Activated CD8-positive, alpha-beta memory T cell treated with anti-CD3 and anti-CD28 coated beads, Interleukin-2, amount 50 U/mL, for 24 hours (primary cell): ENCODE results near the gene ALAS2.
A peak's percentile ranks its signal among the peaks of the same experiment; 100 is the strongest.
"Not testable (repeated sequence)": the region's sequence is repeated elsewhere in the genome, so short reads cannot be mapped to it uniquely, and the experiment has no call there.

Experiments used
- DNase-seq: peaks from one replicate; pipeline ENCODE4 v3.0.0-alpha.2; 2020; ENCODE audit errors: extremely low read depth

ALAS2 gene

DNA sequence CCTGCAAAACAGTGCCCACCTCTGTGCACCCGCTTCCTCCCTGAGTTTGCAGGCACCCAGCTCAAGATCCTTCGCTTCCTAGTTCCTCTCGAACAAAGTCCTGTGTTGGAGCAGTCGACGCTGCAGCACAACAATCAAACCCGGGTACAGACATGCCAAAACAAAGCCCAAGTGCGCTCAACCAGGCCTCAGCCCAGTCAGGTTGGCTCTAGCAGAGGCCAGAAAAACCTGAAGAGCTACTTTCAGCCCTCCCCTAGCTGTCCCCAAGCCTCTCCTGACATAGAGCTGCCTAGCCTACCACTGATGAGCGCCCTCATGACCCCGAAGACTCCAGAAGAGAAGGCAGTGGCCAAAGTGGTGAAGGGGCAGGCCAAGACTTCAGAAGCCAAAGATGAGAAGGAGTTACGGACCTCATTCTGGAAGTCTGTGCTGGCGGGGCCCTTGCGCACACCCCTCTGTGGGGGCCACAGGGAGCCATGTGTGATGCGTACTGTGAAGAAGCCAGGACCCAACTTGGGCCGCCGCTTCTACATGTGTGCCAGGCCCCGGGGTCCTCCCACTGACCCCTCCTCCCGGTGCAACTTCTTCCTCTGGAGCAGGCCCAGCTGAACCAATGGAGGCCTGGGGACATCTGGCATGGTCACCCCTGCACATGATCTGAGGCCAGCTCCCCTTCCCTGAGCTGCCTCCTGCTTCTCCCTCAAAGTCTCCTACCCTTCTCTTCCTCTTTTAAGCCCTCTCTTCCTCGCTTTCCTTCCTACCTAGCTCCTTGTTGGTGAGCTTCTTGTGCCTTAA lies 23.8 kb downstream of the ALAS2 start:
- no peak for DNase-seq

DNA sequence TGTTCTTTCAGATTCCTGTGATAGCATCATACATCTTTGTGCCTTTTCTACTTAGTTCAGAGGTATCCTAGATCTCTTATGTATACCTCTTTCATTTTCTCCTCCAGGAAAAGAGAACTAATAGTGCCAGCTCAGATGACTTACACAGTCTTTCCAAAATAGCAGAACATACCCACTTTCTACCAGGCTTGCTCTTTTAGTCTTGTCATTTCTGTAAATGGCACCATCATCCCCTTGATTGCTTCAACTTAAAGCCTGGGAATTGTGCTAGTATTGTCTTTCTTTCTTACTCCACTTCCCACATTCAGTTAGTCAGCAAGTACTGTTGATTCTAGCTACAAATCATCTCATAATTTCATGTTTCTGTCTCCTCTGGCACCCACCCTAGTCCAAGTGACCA lies 25.5 kb downstream of the ALAS2 start:
- no peak for DNase-seq

DNA sequence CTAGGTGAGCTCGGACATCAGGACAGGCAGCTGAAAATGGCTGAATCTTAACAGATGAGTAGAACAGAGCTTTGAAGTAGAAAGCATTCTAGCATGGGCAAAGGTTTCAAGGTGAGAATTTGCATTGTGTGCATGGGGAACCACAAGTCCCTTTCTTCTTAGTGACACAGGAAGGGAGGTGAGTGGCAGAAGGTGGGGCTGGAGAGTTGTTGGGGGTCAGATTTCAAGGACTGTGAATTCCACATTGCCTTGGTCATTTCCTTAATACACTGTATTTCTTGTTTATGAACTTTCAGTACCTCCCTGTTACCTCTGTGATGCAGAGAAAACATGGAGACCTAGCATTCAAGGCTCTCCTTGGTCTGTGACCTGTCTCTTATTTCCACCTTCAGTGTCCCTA lies 26.5 kb downstream of the ALAS2 start:
- DNase-seq = no peak

DNA sequence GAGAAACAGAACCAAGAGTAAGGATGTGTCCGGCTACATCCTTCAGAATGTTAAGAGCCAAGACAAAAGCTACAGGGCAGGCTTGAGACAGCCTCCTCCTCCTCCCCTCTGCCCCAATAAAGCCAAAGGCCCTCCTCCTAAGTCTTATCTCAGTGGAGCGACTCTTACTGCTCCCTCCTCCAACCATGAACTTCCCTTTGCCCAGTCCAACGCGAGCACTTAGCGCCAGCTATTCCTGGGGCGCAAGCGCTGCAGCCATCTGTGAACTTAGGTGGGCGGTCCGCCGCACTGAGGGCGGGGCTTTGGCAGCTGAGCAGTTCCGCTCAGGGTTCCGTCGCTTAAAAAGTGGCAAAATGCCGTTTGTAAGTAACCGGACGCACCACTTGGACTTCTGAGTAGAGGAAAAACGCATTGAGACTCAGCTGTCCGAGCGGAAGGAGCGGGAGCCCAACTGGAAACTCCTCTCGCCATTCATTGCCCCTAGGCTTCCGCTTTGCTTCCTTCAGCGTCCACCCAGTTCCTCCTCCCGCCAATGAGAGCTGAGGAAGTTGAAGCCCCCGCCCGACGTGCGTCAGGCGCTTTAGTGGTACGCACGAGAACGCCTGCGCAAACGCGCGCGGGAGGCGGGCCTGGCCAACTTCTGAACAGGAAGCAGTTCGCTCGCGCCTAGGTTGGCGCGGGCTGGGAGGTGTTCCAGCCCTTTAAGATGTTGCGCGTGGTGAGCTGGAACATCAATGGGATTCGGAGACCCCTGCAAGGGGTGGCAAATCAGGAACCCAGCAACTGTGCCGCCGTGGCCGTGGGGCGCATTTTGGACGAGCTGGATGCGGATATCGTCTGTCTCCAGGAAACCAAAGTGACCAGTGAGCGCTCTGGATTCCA lies 30.8 kb downstream of the ALAS2 start, which contains the start of gene APEX2:
TSS of gene APEX2 (plus strand) at position 647 of the 882 bp plus-strand sequence. CDS start at position 707, 60 bp downstream.
- peak; percentile 69 for DNase-seq

DNA sequence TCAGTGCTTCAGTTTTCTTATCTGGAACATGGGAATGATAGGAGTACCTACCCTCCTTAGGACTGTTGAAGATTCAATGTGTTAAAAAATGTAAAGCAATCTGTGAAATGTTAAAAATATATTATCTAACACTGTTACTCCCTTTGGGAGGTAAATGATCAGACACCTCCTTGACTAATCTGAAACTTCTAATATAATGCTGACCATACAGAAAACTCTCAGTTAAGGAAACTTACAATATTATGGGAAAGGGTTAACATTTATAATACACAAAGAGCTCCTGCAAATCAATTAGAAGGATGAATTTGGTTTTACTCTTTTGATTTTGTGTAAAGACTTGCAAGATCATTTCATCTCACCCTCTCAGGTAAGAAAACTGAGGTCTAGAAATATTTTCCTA lies 35.2 kb downstream of the ALAS2 start:
- no peak for DNase-seq

DNA sequence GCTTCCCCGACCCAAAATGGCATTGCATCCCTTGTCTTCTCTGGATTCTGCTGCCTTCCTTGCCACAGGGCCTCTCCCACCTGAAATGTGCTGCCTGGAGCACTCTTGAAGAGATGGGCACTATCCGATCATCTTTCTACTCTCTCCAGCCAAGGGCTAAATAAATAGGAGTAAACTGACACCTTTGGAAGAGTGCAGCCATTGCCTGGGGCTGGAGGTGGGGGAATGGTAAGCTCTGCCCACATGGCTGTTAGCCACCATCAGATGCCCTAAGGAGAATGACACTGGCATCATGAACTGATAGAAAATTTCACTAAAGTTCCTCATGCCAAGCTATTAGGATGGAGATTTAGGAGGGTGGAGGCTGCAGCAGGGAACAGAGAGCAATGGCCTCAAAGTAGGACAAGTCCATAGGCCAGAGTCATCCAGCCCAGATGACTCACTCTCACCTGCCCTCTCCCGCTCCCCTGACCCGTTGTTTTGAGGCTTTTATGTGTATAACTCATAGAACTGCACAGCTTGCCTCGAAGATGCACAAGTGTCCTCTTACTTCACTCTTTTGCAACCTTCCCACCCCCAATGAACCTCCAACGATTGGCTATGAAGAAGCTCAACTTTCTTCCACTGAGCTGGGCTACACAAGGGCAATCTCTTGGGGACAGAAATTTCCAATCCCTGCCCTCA lies 36.0 kb downstream of the ALAS2 start:
- DNase-seq = no peak

DNA sequence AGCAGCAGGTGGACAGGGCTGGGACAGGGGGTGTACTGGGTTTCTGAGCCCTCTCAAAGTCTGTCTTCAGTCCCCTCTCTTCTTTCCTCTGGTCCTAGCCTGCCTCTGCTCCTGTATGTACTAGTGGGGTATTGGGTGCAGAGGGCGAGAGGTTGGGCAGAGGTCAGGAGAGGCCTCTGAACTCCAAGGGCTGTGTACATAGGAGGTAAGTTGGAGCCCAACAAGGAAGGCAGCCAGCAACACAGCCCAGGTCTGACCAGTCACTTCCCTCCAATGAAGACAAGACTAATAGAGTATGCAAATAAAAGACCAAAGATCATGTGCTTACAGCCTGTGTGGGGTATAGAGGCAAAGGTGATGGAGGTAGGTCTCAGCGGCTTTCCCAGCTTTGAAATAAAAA lies 36.7 kb downstream of the ALAS2 start, which contains the start of gene PFKFB1:
TSS of gene PFKFB1 (minus strand) at position 90 of the 400 bp plus-strand sequence. CDS start 181 bp downstream, outside the sequence.
- no peak for DNase-seq

DNA sequence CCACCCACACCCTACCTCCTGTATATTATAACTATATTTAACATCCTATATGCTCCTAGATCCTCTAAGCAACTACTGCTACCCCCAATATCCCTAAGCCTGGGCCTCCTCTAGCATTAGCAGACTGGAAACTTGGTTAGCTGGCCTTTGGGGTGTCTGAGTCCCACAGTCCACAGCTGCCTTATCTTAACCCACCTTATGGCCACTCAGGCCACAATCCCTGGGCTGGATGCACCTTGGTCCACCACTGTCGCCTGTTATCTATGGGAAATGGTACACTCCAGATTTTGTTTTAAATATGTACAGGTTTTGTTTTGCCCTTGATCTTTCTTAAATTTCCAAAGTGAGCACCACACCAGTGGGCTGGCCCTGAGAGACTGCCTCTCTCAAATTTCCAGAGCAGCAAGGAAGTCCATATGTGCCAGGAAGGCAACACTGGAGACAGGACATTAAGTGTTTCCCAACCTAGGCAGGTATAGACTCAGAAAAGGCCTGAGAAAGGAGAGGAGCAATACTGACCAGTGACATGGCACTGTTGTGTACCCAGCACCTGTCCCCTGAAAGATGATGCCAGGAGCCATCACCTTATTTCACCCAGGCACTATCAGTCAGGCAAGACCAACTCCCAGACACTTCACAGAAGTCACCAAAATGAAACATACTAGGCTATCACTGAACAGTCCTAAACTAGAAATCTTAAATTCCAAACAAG lies 37.7 kb downstream of the ALAS2 start:
- DNase-seq = no peak

DNA sequence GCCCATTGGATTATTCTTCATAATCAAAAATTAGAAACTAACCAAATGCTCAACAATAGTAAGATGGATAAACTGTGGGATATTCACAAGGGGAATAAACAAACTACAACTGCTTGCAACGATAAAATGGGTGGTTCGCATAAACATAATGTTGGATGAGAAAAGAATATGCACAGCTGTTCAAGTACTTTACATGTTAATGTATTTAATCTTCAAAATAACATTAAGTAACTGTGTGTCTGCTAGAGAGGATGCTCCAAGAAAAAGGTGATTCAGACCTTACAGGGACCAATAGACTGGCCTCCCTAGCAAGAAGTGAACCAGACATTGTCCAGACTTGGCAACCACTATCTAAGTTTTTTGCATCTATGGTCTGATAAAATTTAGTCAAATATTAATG lies 39.1 kb downstream of the ALAS2 start:
- no peak for DNase-seq

DNA sequence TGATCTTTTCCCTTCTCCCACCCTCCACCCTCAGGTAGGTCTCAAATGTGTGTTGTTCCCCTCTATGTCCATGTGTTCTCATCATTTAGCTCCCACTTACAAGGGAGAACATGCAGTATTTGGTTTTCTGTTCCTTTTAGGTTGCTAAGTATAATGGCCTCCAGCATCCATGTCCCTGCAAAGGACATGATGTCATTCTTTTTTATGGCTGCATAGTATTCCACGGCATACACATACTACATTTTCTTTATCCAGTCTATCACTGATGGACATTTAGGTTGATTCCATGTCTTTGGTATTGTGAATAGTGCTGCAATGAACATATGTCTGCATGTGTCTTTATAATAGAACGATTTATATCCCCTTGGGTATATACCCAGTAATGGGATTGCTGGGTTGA lies 47.5 kb downstream of the ALAS2 start:
- not testable (repeated sequence) for DNase-seq

DNA sequence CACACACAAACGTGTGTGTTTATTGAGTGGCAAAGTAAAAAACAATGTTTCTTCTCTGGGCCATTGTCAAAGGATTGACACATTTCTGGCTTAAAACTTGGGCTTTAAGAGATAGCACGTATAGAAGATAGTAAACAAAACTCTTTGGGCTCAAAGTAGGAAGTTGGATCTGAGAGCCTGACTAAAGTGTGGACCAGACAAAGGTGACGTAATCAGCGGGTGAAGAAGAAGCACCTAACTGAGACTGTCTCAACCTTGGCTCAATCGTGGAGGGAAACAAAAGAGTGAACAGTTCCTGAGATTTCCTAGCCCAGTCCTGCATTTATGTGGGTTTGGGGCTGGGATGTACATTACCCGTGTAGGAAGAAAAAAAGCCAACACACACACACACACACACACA lies 50.4 kb downstream of the ALAS2 start:
- DNase-seq = no peak

DNA sequence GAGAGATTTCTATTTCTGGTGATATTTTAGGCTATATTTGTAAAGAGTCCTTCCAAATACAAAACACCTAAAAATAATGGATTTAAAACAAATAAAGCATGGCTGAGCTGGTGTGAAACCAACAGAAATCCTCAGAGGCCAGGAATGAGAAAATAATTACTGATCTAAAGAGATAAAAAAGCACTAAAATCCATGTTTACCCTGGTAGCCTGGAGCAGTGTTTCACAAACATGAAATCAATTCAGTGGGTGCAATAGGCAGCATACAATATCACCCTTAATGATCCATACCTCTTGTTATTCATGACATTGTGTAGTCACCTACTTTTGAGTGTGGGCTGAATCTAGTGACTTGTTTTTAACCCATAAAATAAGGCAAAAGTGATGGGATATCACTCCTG lies 51.3 kb downstream of the ALAS2 start:
- DNase-seq = no peak

DNA sequence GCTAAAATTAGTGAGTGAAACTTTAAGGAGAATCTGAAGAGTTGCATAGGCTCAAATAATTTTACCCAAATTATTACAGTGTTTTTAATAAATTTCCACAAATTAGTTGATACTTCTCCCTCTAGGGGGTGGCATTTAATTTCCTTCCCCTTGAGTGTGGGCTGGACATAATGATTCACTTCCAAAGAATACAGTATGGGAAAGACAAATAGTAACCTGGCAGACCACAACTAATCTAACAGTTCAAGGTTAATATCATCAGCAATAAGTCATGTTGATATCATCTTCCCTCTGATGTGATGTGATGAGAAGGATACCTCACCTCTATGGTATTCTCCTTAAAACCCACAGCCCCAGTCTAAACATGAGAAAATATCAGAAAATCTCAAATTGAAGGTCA lies 52.3 kb downstream of the ALAS2 start:
- no peak for DNase-seq

DNA sequence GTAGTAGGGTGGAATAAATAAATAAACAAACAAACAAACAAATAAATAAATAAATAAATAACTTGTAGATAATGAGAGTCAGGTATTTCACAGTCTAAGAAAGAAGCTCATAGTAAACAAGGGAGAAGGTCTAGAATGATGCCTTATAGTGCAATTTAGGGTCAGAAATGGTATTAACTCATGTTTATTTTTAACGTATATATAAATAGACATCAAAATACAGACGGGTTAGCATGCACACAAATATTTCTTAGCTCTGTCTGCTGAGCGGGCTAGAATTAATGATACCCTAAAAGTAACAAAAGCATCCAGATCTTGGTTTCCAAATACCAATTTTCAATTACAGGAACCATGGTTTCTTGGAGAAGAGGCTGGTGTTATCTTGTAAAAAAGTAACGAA lies 53.4 kb downstream of the ALAS2 start:
- DNase-seq = no peak

DNA sequence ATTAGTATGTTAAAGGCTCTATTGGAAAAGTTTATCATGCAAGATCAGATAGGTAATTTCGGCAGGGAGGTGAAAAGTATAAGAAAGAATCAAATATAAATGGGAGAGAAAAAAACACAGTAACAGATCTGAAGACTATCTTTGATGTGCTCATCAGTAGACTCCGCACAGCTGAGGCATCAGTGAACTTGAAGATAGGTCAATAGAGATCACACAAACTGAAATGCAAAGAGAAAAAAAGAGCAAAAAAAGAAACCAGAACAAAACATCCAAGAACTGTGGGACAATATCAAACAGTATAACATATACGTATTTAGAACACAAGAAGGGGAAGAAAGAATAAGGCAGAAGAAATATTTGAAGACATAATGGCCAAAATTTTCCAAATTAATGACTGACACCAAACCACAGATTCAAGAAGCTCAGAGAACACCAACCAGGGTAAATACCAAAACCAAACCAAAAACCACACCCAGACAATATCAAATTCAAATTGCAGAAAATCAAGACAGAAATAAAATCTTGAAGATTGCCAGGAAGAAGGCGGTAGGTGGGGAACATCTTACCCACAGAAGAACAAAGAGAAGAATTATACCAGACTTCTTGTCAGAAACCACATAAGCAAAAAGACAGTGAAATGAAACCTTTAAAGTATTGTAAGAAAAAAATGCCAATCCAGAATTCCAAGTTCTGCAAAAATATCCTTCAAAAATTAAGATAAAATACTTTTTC lies 65.8 kb downstream of the ALAS2 start:
- no peak for DNase-seq

DNA sequence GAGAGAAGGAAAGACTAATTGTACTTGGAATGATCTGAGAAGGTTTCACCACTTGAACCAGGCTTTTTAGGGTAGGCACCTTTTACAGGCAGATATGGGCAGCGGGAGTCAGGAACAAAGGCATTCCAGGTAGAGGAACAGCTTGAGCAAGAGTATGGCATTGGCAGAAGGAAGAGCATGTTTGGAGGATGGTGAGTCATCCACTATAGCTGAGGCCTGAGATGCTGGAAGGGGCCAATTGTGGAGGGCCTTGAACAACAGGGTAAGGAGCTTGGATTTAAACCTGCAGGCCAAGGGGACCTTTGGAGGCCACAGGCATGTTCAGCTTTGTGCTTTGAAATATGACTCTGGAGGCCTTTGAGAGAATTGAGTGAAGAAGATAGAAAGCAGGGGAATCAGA lies 69.0 kb downstream of the ALAS2 start:
- no peak for DNase-seq
